HepG2 (cell line): ENCODE measurements around the gene SERPINB10. TPM values are rescaled to one million over a fixed set of nuclear protein-coding genes. Genes with fewer than 3 reads are reported as not detected.

Experiments used
- ATAC-seq: fragments of 200-7000 bp; cut with Tn5 transposase; 3 replicates; pipeline ENCODE4 v1.9.1; 2020; ENCODE audit warnings: mild to moderate bottlenecking, moderate library complexity
- BruUV-seq: library from RNA; stranded (reverse); fragments of 400-500 nt; replicated peaks from 2 replicates; lab custom pipeline; 2021; lab: Mats Ljungman, UMichigan
- CTCF ChIA-PET: fragments of 300-600 bp; formaldehyde crosslinking; extraction: SDS; loops from one replicate; lab custom pipeline; 2021; ENCODE audit warnings: low total read pairs, inconsistent platforms, low intra/inter-chr PET ratio; lab: Yijun Ruan, JAX
- POLR2A ChIA-PET: fragments of 350-600 bp; sonication (Branson Sonifier 250); formaldehyde crosslinking; loops from one replicate; lab custom pipeline; 2020; ENCODE audit warnings: antibody characterized with exemption, inconsistent platforms; lab: Yijun Ruan, JAX
- DNase-seq: peaks from one replicate; pipeline ENCODE4 v3.0.0-alpha.2; 2015; ENCODE audit warnings: low spot score
- FAIRE-seq: peaks from 3 replicates; lab custom pipeline; 2011; peaks lifted over from hg19 to GRCh38; lab: Jason Lieb, UNC
- H2AFZ ChIP-seq: one replicate; pipeline ENCODE4 v1.6.1; 2011; ENCODE audit warnings: low read length, inconsistent platforms
- H3K27ac ChIP-seq: fragments of 300-600 bp; 3 replicates; pipeline ENCODE4 v1.8.0; 2011; ENCODE audit warnings: mixed run types, mild to moderate bottlenecking, mixed read lengths, low read length, inconsistent platforms; ENCODE audit not compliant: insufficient read depth; ENCODE audit errors: extremely low read length
- H3K27me3 ChIP-seq, 2 experiments: fragments of 200-600 bp in 1 of 2; 2 replicates in 1 of 2; 3 replicates in 1 of 2; pipeline versions ENCODE4 v1.6.0 to v1.8.0; 2011; ENCODE audit warnings: low read length in 2 of 2, mild to moderate bottlenecking in 2 of 2, moderate library complexity in 2 of 2, inconsistent platforms in 1 of 2; ENCODE audit not compliant: insufficient read depth in 2 of 2, control insufficient read depth in 1 of 2
- H3K36me3 ChIP-seq, 2 experiments: fragments of 200-600 bp in 1 of 2; replicated peaks in 1 of 2; 2 replicates in 1 of 2; 3 replicates in 1 of 2; pipeline versions ENCODE4 v1.5.1 to v1.8.0; 2011; ENCODE audit warnings: low read length in 2 of 2, inconsistent platforms in 1 of 2; ENCODE audit not compliant: insufficient read depth in 2 of 2, control insufficient read depth in 1 of 2
- H3K4me1 ChIP-seq: 2 replicates; pipeline ENCODE4 v1.5.1; 2012; ENCODE audit warnings: low read length, inconsistent platforms; ENCODE audit not compliant: insufficient read depth
- H3K4me2 ChIP-seq: 2 replicates; pipeline ENCODE4 v1.6.0; 2011; ENCODE audit warnings: low read depth, low read length, inconsistent platforms
- H3K4me3 ChIP-seq, 3 experiments: fragments of 200-600 bp in 1 of 3; sonication (generic), shearing (Covaris generic) in 1 of 3; replicated peaks in 1 of 3; 2 replicates each; pipeline ENCODE4 v1.5.1; 2011 to 2016; ENCODE audit warnings: low read length in 3 of 3, inconsistent platforms in 2 of 3, low read depth in 2 of 3, mild to moderate bottlenecking in 2 of 3, control low read depth in 1 of 3, mixed read lengths in 1 of 3; ENCODE audit not compliant: insufficient read depth in 1 of 3
- H3K79me2 ChIP-seq: one replicate; pipeline ENCODE4 v1.6.1; 2011; ENCODE audit warnings: low read length, inconsistent platforms; ENCODE audit not compliant: insufficient read depth
- H3K9ac ChIP-seq: 2 replicates; pipeline ENCODE4 v1.6.0; 2011; ENCODE audit warnings: mild to moderate bottlenecking, low read depth, low read length, inconsistent platforms; ENCODE audit not compliant: insufficient read depth
- H3K9me3 ChIP-seq: 2 replicates; pipeline ENCODE4 v1.5.1; 2012; ENCODE audit warnings: mild to moderate bottlenecking, low read length
- H4K20me1 ChIP-seq: 2 replicates; pipeline ENCODE4 v1.6.0; 2011; ENCODE audit warnings: inconsistent platforms, mild to moderate bottlenecking, low read length, moderate library complexity; ENCODE audit not compliant: insufficient read depth
- KAT2B ChIP-seq: fragments of 150-350 bp; IDR thresholded peaks from 2 replicates; pipeline ENCODE4 v1.6.1; 2014; ENCODE audit warnings: low read depth, low read length, borderline replicate concordance
- SMC3 ChIP-seq: IDR thresholded peaks from 2 replicates; pipeline ENCODE4 v1.6.1; 2011; ENCODE audit warnings: low read length, improper control_type of control experiment
- ZNF230 ChIP-seq: sonication (generic); formaldehyde crosslinking; IDR thresholded peaks from 2 replicates; pipeline ENCODE4 v1.4.0; 2020; ENCODE audit warnings: mild to moderate bottlenecking, missing genetic modification reagents
- ZNF367 ChIP-seq: sonication (generic); formaldehyde crosslinking; IDR thresholded peaks from 2 replicates; pipeline ENCODE4 v1.4.0; 2020; ENCODE audit warnings: missing genetic modification reagents, borderline replicate concordance
- ZNF709 ChIP-seq: sonication (generic); formaldehyde crosslinking; IDR thresholded peaks from 2 replicates; pipeline ENCODE4 v1.5.0; 2020; ENCODE audit warnings: mild to moderate bottlenecking, missing genetic modification reagents
- ZNF737 ChIP-seq: sonication (generic); formaldehyde crosslinking; IDR thresholded peaks from 2 replicates; pipeline ENCODE4 v1.5.0; 2020; ENCODE audit warnings: missing genetic modification reagents, mild to moderate bottlenecking, borderline replicate concordance
- ZNF761 ChIP-seq: sonication (generic); formaldehyde crosslinking; conservative IDR thresholded peaks from 2 replicates; pipeline ENCODE4 v1.4.0; 2020; ENCODE audit warnings: mild to moderate bottlenecking, missing genetic modification reagents
- WGBS: methylation state at CpG from one replicate; pipeline ENCODE4 v1.1.6; 2017; ENCODE audit warnings: low lambda C conversion rate; 5-methylcytosine and 5-hydroxymethylcytosine counted together
- in situ Hi-C: cut with HindIII; loops from 2 replicates; pipeline ENCODE4 v1.10.0; 2017; ENCODE audit warnings: low pct_unique_long_range_greater_than_20kb; ENCODE audit not compliant: extremely low pct_ligation_motif_present
- intact Hi-C: fragments of 100-400 bp; cut with micrococcal nuclease; formaldehyde crosslinking; loops from one replicate; pipeline ENCODE4 v1.10.0; 2022; ENCODE audit not compliant: unreplicated experiment
- polyA plus RNA-seq, 8 experiments: library from polyadenylated mRNA; depleted of rRNA in 3 of 8; stranded (reverse) in 7 of 8; unstranded in 1 of 8; fragments of >200 nt; fragmentation: Illumina TruSeq in 4 of 8; extraction: Trizol in 4 of 8; gene quantifications; 2 replicates each; pipeline versions ENCODE4 v1.2.1 to v1.2.3, GENCODE V29; 2011 to 2016; ENCODE audit warnings: low read depth in 4 of 8, missing spikeins in 1 of 8, mixed read lengths in 1 of 8; ENCODE audit not compliant: insufficient read depth in 1 of 8
- total RNA-seq, 5 experiments: library from RNA; depleted of rRNA; stranded (reverse); fragments of >200 nt; fragmentation: Illumina TruSeq; extraction: Trizol; gene quantifications; 2 replicates each; pipeline ENCODE4 v1.2.3, GENCODE V29; 2016; ENCODE audit warnings: low read depth in 1 of 5
- TF ChIP-seq, protein P1 (sequence below): sonication (generic); formaldehyde crosslinking; IDR thresholded peaks from 2 replicates; pipeline ENCODE4 v1.5.0; 2020; ENCODE audit warnings: mild to moderate bottlenecking, missing genetic modification reagents
- TF ChIP-seq, protein P2 (sequence below): sonication (generic); formaldehyde crosslinking; IDR thresholded peaks from 2 replicates; pipeline ENCODE4 v1.4.0; 2020; ENCODE audit warnings: mild to moderate bottlenecking, missing genetic modification reagents

The SERPINB10 gene
- total and polyA plus RNA-seq, 2 of the 13 experiments (the other 11 are each of a cell fraction or from before 2014, with no cell fraction given): not detected

DNA sequence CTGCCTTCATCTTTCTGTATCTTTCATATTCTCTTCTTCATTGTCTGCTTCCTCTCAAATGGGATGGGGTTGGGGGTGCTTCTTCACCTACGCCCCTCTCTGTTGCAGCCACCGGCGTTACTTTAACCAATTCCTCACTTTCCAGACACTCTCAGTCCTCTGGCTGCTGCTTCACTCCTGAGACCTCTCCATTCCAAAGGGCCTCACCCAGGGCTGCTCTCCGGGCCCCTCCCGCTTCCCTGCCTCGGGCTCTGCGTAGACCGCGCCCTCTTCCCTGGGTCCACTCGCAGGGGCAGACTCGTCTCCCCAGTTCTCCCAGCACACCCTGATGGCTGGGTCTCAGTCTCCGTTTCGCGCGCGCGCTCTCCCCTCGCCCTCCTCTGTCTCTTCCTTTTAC, 63.0 kb downstream of the SERPINB10 start:
- peaks cover 18% of the 10 kb centered on the region for H3K4me1 ChIP-seq
- no peaks in the 10 kb centered on the region for H3K27me3 ChIP-seq
- CTCF ChIA-PET: no interaction called here
- DNase-seq (no peak), FAIRE-seq (no peak), ATAC-seq (peak; percentile 10)
- H3K4me3 ChIP-seq: peak overlapping the region; percentile 62 to 83 (median 78)
- H3K9me3 ChIP-seq: no peaks in the 10 kb centered on the region
- peak overlapping the region; percentile 97 for H3K4me2 ChIP-seq
- H3K79me2 ChIP-seq: no peaks in the 10 kb centered on the region
- H4K20me1 ChIP-seq: no peaks in the 10 kb centered on the region
- no TSS peak for BruUV-seq
- H2AFZ ChIP-seq: peak overlapping the region; percentile 77
- WGBS: 86% methylated on average over 18 of the region's 18 CpGs
- intact Hi-C loops: no loop called here
- TF ChIP-seq ZNF367 (CRISPR knock-in tag) (no peak), ZNF230 (0 out of 2 replicates have a peak, but pooled peaks have one; percentile 6), ZNF709 (peak; percentile 14; the same call in 1 of the 2 replicates), SMC3 (no peak), ZNF761 (0 out of 2 replicates have a peak, but pooled peaks have one; percentile 2), ZNF737 (CRISPR knock-in tag) (0 out of 2 replicates have a peak, but pooled peaks have one; percentile 34), KAT2B (no peak)
- TF ChIP-seq, protein P1, sequence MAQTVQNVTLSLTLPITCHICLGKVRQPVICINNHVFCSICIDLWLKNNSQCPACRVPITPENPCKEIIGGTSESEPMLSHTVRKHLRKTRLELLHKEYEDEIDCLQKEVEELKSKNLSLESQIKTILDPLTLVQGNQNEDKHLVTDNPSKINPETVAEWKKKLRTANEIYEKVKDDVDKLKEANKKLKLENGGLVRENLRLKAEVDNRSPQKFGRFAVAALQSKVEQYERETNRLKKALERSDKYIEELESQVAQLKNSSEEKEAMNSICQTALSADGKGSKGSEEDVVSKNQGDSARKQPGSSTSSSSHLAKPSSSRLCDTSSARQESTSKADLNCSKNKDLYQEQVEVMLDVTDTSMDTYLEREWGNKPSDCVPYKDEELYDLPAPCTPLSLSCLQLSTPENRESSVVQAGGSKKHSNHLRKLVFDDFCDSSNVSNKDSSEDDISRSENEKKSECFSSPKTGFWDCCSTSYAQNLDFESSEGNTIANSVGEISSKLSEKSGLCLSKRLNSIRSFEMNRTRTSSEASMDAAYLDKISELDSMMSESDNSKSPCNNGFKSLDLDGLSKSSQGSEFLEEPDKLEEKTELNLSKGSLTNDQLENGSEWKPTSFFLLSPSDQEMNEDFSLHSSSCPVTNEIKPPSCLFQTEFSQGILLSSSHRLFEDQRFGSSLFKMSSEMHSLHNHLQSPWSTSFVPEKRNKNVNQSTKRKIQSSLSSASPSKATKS (CRISPR knock-in tag): no peak
- TF ChIP-seq, protein P2, sequence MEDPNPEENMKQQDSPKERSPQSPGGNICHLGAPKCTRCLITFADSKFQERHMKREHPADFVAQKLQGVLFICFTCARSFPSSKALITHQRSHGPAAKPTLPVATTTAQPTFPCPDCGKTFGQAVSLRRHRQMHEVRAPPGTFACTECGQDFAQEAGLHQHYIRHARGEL (CRISPR knock-in tag): no peak
- TF ChIP-seq, all 625 proteins: peak for 4
- H3K9ac ChIP-seq: peak overlapping the region; percentile 70
- POLR2A ChIA-PET: interaction anchor here (0.6 to 0.7 kb wide), 2 partner anchors 13 to 1308 kb away, joined by 3 to 5 read pairs; no protein-coding TSS in a partner anchor
- in situ Hi-C loops: loop anchor here (10.0 kb wide), 1 partner anchor 76 kb away; no protein-coding TSS in a partner anchor
- no peaks in the 10 kb centered on the region for H3K36me3 ChIP-seq
- H3K27ac ChIP-seq: no peak overlapping the region
